IMR-90 (cell line): ENCODE data around the gene CENPP. TPM values are rescaled to one million over a fixed set of nuclear protein-coding genes. Genes with fewer than 3 reads are reported as not detected.

Source experiments
- ATAC-seq: fragments of 200-7000 bp; cut with Tn5 transposase; 2 replicates; pipeline ENCODE4 v1.9.1; 2020; ENCODE audit warnings: low read depth, mild to moderate bottlenecking, moderate library complexity
- BruUV-seq: library from RNA; stranded (reverse); fragments of 400-500 nt; replicated peaks from 2 replicates; lab custom pipeline; 2021; lab: Mats Ljungman, UMichigan
- CTCF ChIA-PET: fragments of 300-600 bp; formaldehyde crosslinking; extraction: SDS; loops from one replicate; lab custom pipeline; 2021; ENCODE audit warnings: antibody characterized with exemption; lab: Yijun Ruan, JAX
- POLR2A ChIA-PET: fragments of 300-600 bp; sonication (Branson Sonifier 250); formaldehyde crosslinking; loops from one replicate; lab custom pipeline; 2022; ENCODE audit warnings: antibody characterized with exemption; ENCODE audit not compliant: unreplicated experiment; lab: Charles Lee
- DNase-seq: peaks from one replicate; pipeline ENCODE4 v3.0.0; 2013
- H2AFZ ChIP-seq: replicated peaks from 2 replicates; pipeline ENCODE3; 2013; ENCODE audit warnings: low read length, mild to moderate bottlenecking; ENCODE audit not compliant: poor library complexity
- H2AK5ac ChIP-seq: 2 replicates; pipeline ENCODE4 v1.6.1; 2013; ENCODE audit warnings: low read depth, low read length, inconsistent platforms
- H2AK9ac ChIP-seq: replicated peaks from 2 replicates; pipeline ENCODE3; 2013; ENCODE audit warnings: mild to moderate bottlenecking, low read depth, low read length, moderate library complexity; ENCODE audit not compliant: poor library complexity
- H2BK120ac ChIP-seq: 2 replicates; pipeline ENCODE4 v1.6.1; 2013; ENCODE audit warnings: low read depth, low read length, inconsistent platforms
- H2BK15ac ChIP-seq: 3 replicates; pipeline ENCODE4 v1.6.1; 2013; ENCODE audit warnings: low read depth, low read length, inconsistent platforms
- H2BK20ac ChIP-seq: 2 replicates; pipeline ENCODE4 v1.6.1; 2013; ENCODE audit warnings: low read depth, mild to moderate bottlenecking, inconsistent platforms, low read length, moderate library complexity
- H2BK5ac ChIP-seq: 2 replicates; pipeline ENCODE4 v1.6.1; 2013; ENCODE audit warnings: mild to moderate bottlenecking, low read depth, low read length, inconsistent platforms; ENCODE audit not compliant: poor library complexity, severe bottlenecking
- H3K14ac ChIP-seq: replicated peaks from 2 replicates; pipeline ENCODE4 v1.6.1; 2013; ENCODE audit warnings: low read depth, low read length, inconsistent platforms
- H3K18ac ChIP-seq: 2 replicates; pipeline ENCODE4 v1.6.1; 2013; ENCODE audit warnings: low read depth, low read length, control low read depth
- H3K23ac ChIP-seq: 2 replicates; pipeline ENCODE4 v1.6.1; 2013; ENCODE audit warnings: low read depth, low read length, inconsistent platforms
- H3K27ac ChIP-seq: 2 replicates; pipeline ENCODE4 v1.5.1; 2013; ENCODE audit warnings: mild to moderate bottlenecking, control low read depth, low read length; ENCODE audit not compliant: insufficient read depth
- H3K27me3 ChIP-seq: 2 replicates; pipeline ENCODE4 v1.6.1; 2013; ENCODE audit warnings: low read length; ENCODE audit not compliant: control insufficient read depth, insufficient read depth
- H3K36me3 ChIP-seq: 2 replicates; pipeline ENCODE4 v1.6.1; 2013; ENCODE audit warnings: low read length, mixed read lengths; ENCODE audit not compliant: control insufficient read depth, insufficient read depth
- H3K4ac ChIP-seq: 2 replicates; pipeline ENCODE4 v1.6.1; 2013; ENCODE audit warnings: low read depth, low read length, inconsistent platforms
- H3K4me1 ChIP-seq: 2 replicates; pipeline ENCODE4 v1.6.1; 2013; ENCODE audit warnings: low read length, mixed read lengths; ENCODE audit not compliant: control insufficient read depth, insufficient read depth
- H3K4me2 ChIP-seq: 2 replicates; pipeline ENCODE4 v1.6.1; 2013; ENCODE audit warnings: low read depth, mild to moderate bottlenecking, control low read depth, low read length, moderate library complexity
- H3K4me3 ChIP-seq: 2 replicates; pipeline ENCODE4 v1.5.1; 2013; ENCODE audit warnings: low read depth, mild to moderate bottlenecking, control low read depth, low read length, moderate library complexity; ENCODE audit not compliant: insufficient read depth
- H3K56ac ChIP-seq: 2 replicates; pipeline ENCODE4 v1.6.1; 2013; ENCODE audit warnings: low read length, inconsistent platforms; ENCODE audit not compliant: insufficient read depth; ENCODE audit errors: extremely low read depth
- H3K79me1 ChIP-seq, 2 experiments: 2 replicates each; pipeline ENCODE4 v1.6.1; 2013; ENCODE audit warnings: low read length in 2 of 2, inconsistent platforms in 1 of 2, low read depth in 1 of 2
- H3K9ac ChIP-seq: 2 replicates; pipeline ENCODE4 v1.6.1; 2013; ENCODE audit warnings: low read depth, low read length, control low read depth
- H3K9me1 ChIP-seq: 2 replicates; pipeline ENCODE4 v1.6.1; 2013; ENCODE audit warnings: low read length, inconsistent platforms; ENCODE audit not compliant: insufficient read depth
- H3K9me3 ChIP-seq: 2 replicates; pipeline ENCODE4 v1.6.1; 2013; ENCODE audit warnings: low read length; ENCODE audit not compliant: control insufficient read depth, insufficient read depth
- H4K20me1 ChIP-seq: 2 replicates; pipeline ENCODE4 v1.6.1; 2013; ENCODE audit warnings: low read length, inconsistent platforms; ENCODE audit not compliant: insufficient read depth
- H4K5ac ChIP-seq: 2 replicates; pipeline ENCODE4 v1.6.1; 2013; ENCODE audit warnings: mild to moderate bottlenecking, low read depth, low read length, control low read depth
- H4K8ac ChIP-seq, 2 experiments: 2 replicates each; pipeline ENCODE4 v1.6.1; 2013; ENCODE audit warnings: low read depth in 2 of 2, low read length in 2 of 2, control low read depth in 1 of 2, inconsistent platforms in 1 of 2
- H4K91ac ChIP-seq: 2 replicates; pipeline ENCODE4 v1.6.1; 2013; ENCODE audit warnings: low read depth, low read length, inconsistent platforms; ENCODE audit not compliant: insufficient read depth
- BHLHE40 ChIP-seq: fragments of 150-350 bp; IDR thresholded peaks from 2 replicates; pipeline ENCODE4 v1.6.1; 2016; ENCODE audit warnings: mild to moderate bottlenecking, low read depth, low read length
- CEBPB ChIP-seq: IDR thresholded peaks from 2 replicates; pipeline ENCODE4 v1.6.1; 2012; ENCODE audit warnings: low read depth, low read length, improper control_type of control experiment
- CHD1 ChIP-seq: IDR thresholded peaks from 2 replicates; pipeline ENCODE4 v1.6.1; 2012; ENCODE audit warnings: low read depth, low read length, improper control_type of control experiment
- MAFK ChIP-seq: IDR thresholded peaks from 2 replicates; pipeline ENCODE4 v1.6.1; 2012; ENCODE audit warnings: low read depth, low read length, improper control_type of control experiment
- MAZ ChIP-seq: IDR thresholded peaks from 2 replicates; pipeline ENCODE4 v1.6.1; 2012; ENCODE audit warnings: low read depth, mild to moderate bottlenecking, low read length, improper control_type of control experiment, moderate library complexity, borderline replicate concordance
- NFE2L2 ChIP-seq: fragments of 150-350 bp; IDR thresholded peaks from 2 replicates; pipeline ENCODE4 v1.6.1; 2016; ENCODE audit warnings: low read depth, mild to moderate bottlenecking, low read length
- POLR2A ChIP-seq: IDR thresholded peaks from 2 replicates; pipeline ENCODE4 v1.6.1; 2012; ENCODE audit warnings: mild to moderate bottlenecking, low read depth, low read length
- RCOR1 ChIP-seq: IDR thresholded peaks from 2 replicates; pipeline ENCODE4 v1.6.1; 2012; ENCODE audit warnings: mild to moderate bottlenecking, low read length, improper control_type of control experiment; ENCODE audit not compliant: insufficient replicate concordance
- RFX5 ChIP-seq: IDR thresholded peaks from 2 replicates; pipeline ENCODE4 v1.8.0; 2012; ENCODE audit warnings: low read depth, mild to moderate bottlenecking, low read length, moderate library complexity
- SMC3 ChIP-seq: fragments of 150-350 bp; IDR thresholded peaks from 2 replicates; pipeline ENCODE4 v1.6.1; 2016; ENCODE audit warnings: low read depth, mild to moderate bottlenecking, antibody characterized with exemption, low read length, moderate library complexity
- WGBS, 2 experiments: methylation state at CpG; one replicate each; pipeline versions ENCODE4 v1.1.5 to v1.1.7; 2013; ENCODE audit warnings: missing lambda C conversion rate in 2 of 2; ENCODE audit not compliant: insufficient read length in 1 of 2; ENCODE audit errors: extremely low coverage in 2 of 2; 5-methylcytosine and 5-hydroxymethylcytosine counted together
- dilution Hi-C: fragments of 300-500 bp; cut with HindIII; formaldehyde crosslinking; loops from one replicate; pipeline ENCODE4 v1.14.3; 2018; ENCODE audit warnings: low sequenced_read_pairs; ENCODE audit not compliant: unreplicated experiment
- in situ Hi-C: fragments of 300-500 bp; cut with MboI; formaldehyde crosslinking; loops from 3 replicates; pipeline ENCODE4 v1.14.3; 2019; ENCODE audit warnings: low sequenced_read_pairs, inconsistent platforms, mixed read lengths
- intact Hi-C: fragments of 100-400 bp; cut with micrococcal nuclease; formaldehyde crosslinking; loops from 2 replicates; pipeline ENCODE4 v1.10.0; 2022
- polyA plus RNA-seq, 3 experiments: library from polyadenylated mRNA; depleted of rRNA; stranded (reverse); fragments of >200 nt; gene quantifications; 2 replicates each; pipeline ENCODE4 v1.2.3, GENCODE V29; 2012; ENCODE audit warnings: low replicate concordance in 1 of 3
- total RNA-seq: library from RNA; depleted of rRNA; stranded (reverse); fragments of >200 nt; gene quantifications from 2 replicates; pipeline ENCODE4 v1.2.3, GENCODE V29; 2012
- TF ChIP-seq, protein P1 (sequence below): conservative IDR thresholded peaks from 2 replicates; pipeline ENCODE4 v1.5.1; 2012; ENCODE audit warnings: mild to moderate bottlenecking, low read depth, low read length, improper control_type of control experiment
- TF ChIP-seq, protein P2 (sequence below): fragments of 150-350 bp; IDR thresholded peaks from 2 replicates; pipeline ENCODE4 v1.6.1; 2016; ENCODE audit warnings: low read depth, mild to moderate bottlenecking, low read length, moderate library complexity, borderline replicate concordance

The CENPP gene
- total and polyA plus RNA-seq, 2 of the 4 experiments (the other 2 are of a cell fraction): 1.4 to 2.0 TPM

GRCh38 chr9:92614763-92615461 is 289.2 kb downstream of the CENPP start:
- no peak overlapping the region for H4K91ac ChIP-seq
- no peak overlapping the region for H2AK5ac ChIP-seq
- H3K27me3 ChIP-seq: no peaks in the 10 kb centered on the region
- intact Hi-C loops (no loop called here), in situ Hi-C loops (no loop called here), dilution Hi-C loops (no loop called here)
- peaks cover 14% of the 10 kb centered on the region; the same call in 1 of the 2 replicates for H3K4me1 ChIP-seq
- H3K23ac ChIP-seq: no peak overlapping the region
- POLR2A ChIA-PET: interaction anchor here (0.5 kb wide), 1 partner anchor 623 kb away, joined by 17 read pairs; no protein-coding TSS in a partner anchor
- H4K20me1 ChIP-seq: no peaks in the 10 kb centered on the region
- WGBS, 2 experiments: 100% methylated on average over 1 of the region's 17 CpGs; no CpG with 5 or more reads in 1 of the 2 experiments
- H3K4me3 ChIP-seq: no peak overlapping the region
- peaks cover 37% of the 10 kb centered on the region for H3K9me1 ChIP-seq
- no peaks in the 10 kb centered on the region for H3K9me3 ChIP-seq
- H2BK5ac ChIP-seq: no peak overlapping the region
- H3K9ac ChIP-seq: no peak overlapping the region
- H2BK120ac ChIP-seq: no peak overlapping the region
- CTCF ChIA-PET: interaction anchor here (1.1 kb wide), 1 partner anchor 477 kb away, joined by 3 read pairs; no protein-coding TSS in a partner anchor
- no peak overlapping the region for H2AFZ ChIP-seq
- BruUV-seq: no TSS peak
- no peak overlapping the region for H3K27ac ChIP-seq
- ATAC-seq: 0 out of 2 replicates have a peak, but pooled peaks have one; percentile 37
- H3K4me2 ChIP-seq: no peak overlapping the region
- peaks cover 41% of the 10 kb centered on the region for H3K36me3 ChIP-seq
- H3K4ac ChIP-seq: no peak overlapping the region; the same call in 1 of the 2 replicates
- H4K5ac ChIP-seq: no peak overlapping the region
- no peak overlapping the region for H2AK9ac ChIP-seq
- H4K8ac ChIP-seq: 0 out of 4 replicates have a peak overlapping the region, but pooled peaks of 1 of the 2 experiments have one; percentile 7
- H3K79me1 ChIP-seq: peaks cover 0 to 6% of the 10 kb centered on the region in 2 experiments; a peak in 2 of 4 replicates
- TF ChIP-seq SMC3 (no peak), POLR2A (no peak), CEBPB (no peak), MAFK (no peak), MAZ (no peak), RFX5 (no peak), BHLHE40 (no peak), CHD1 (no peak), NFE2L2 (no peak), RCOR1 (no peak)
- TF ChIP-seq, protein P1, sequence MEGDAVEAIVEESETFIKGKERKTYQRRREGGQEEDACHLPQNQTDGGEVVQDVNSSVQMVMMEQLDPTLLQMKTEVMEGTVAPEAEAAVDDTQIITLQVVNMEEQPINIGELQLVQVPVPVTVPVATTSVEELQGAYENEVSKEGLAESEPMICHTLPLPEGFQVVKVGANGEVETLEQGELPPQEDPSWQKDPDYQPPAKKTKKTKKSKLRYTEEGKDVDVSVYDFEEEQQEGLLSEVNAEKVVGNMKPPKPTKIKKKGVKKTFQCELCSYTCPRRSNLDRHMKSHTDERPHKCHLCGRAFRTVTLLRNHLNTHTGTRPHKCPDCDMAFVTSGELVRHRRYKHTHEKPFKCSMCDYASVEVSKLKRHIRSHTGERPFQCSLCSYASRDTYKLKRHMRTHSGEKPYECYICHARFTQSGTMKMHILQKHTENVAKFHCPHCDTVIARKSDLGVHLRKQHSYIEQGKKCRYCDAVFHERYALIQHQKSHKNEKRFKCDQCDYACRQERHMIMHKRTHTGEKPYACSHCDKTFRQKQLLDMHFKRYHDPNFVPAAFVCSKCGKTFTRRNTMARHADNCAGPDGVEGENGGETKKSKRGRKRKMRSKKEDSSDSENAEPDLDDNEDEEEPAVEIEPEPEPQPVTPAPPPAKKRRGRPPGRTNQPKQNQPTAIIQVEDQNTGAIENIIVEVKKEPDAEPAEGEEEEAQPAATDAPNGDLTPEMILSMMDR: no peak
- TF ChIP-seq, protein P2, sequence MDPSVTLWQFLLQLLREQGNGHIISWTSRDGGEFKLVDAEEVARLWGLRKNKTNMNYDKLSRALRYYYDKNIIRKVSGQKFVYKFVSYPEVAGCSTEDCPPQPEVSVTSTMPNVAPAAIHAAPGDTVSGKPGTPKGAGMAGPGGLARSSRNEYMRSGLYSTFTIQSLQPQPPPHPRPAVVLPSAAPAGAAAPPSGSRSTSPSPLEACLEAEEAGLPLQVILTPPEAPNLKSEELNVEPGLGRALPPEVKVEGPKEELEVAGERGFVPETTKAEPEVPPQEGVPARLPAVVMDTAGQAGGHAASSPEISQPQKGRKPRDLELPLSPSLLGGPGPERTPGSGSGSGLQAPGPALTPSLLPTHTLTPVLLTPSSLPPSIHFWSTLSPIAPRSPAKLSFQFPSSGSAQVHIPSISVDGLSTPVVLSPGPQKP: no peak
- H2BK20ac ChIP-seq: no peak overlapping the region
- no peak overlapping the region for H2BK15ac ChIP-seq
- H3K56ac ChIP-seq: no peak overlapping the region
- DNase-seq: no peak
- H3K14ac ChIP-seq: no peak overlapping the region
- no peak overlapping the region for H3K18ac ChIP-seq
